K562 (cell line): ENCODE measurements around the gene GET3. TPM values are rescaled to one million over a fixed set of nuclear protein-coding genes. Genes with fewer than 3 reads are reported as not detected.

Experiments used
- BDP1 ChIP-seq: IDR thresholded peaks from 3 replicates; pipeline ENCODE4 v1.6.1; 2011; ENCODE audit not compliant: insufficient read length, insufficient read depth
- DIDO1 ChIP-seq: fragments of 450-650 bp; IDR thresholded peaks from 2 replicates; pipeline ENCODE4 v1.6.1; 2016; ENCODE audit warnings: low read depth, missing biosample characterization, missing genetic modification characterization
- ILF3 ChIP-seq: fragments of 450-650 bp; IDR thresholded peaks from 2 replicates; pipeline ENCODE4 v1.6.1; 2018; ENCODE audit warnings: antibody characterized with exemption, mild to moderate bottlenecking, moderate library complexity, borderline replicate concordance
- MCM2 ChIP-seq: fragments of 450-650 bp; IDR thresholded peaks from 2 replicates; pipeline ENCODE4 v1.6.1; 2017; ENCODE audit warnings: low read depth, mild to moderate bottlenecking
- RB1 ChIP-seq: fragments of 450-650 bp; IDR thresholded peaks from 2 replicates; pipeline ENCODE4 v1.6.1; 2017; ENCODE audit warnings: low read depth, mild to moderate bottlenecking
- RBM14 ChIP-seq: fragments of 200-400 bp; formaldehyde crosslinking; IDR thresholded peaks from 2 replicates; pipeline ENCODE4 v1.6.1; 2018; ENCODE audit warnings: low read depth, mild to moderate bottlenecking, low read length, moderate library complexity, borderline replicate concordance; ENCODE audit not compliant: insufficient read depth
- ZNF717 ChIP-seq: fragments of 250-450 bp; sonication (Bioruptor Pico); IDR thresholded peaks from 2 replicates; pipeline ENCODE4 v1.5.0; 2021
- polyA plus RNA-seq, 8 experiments: library from polyadenylated mRNA; depleted of rRNA in 4 of 8; stranded (reverse) in 5 of 8; unstranded in 3 of 8; fragments of >200 nt; fragmentation: Nextera tagmentation in 2 of 8; fragmentation: Illumina TruSeq in 1 of 8; extraction: Ambion mirVana in 2 of 8; extraction: Trizol in 1 of 8; gene quantifications; 2 replicates each; pipeline versions ENCODE4 v1.2.1 to v1.2.3, GENCODE V29; 2011 to 2014; ENCODE audit warnings: inconsistent platforms in 1 of 8, missing spikeins in 1 of 8
- total RNA-seq, 7 experiments: library from RNA; depleted of rRNA in 6 of 7; stranded (reverse); fragments of >200 nt in 6 of 7; fragmentation: Illumina TruSeq in 2 of 7; extraction: Trizol in 2 of 7; gene quantifications; 2 replicates each; pipeline versions ENCODE4 v1.2.1 to v1.2.3, GENCODE V29; 2011 to 2021; ENCODE audit warnings: low replicate concordance in 1 of 7
- TF ChIP-seq, protein P1 (sequence below): sonication (generic); formaldehyde crosslinking; IDR thresholded peaks from 2 replicates; pipeline ENCODE4 v1.8.1; 2023; ENCODE audit warnings: mild to moderate bottlenecking, missing genetic modification reagents
- TF ChIP-seq, protein P2 (sequence below), 2 experiments: fragments of 450-650 bp in 1 of 2; sonication (generic) in 1 of 2; formaldehyde crosslinking in 1 of 2; IDR thresholded peaks in 1 of 2; conservative IDR thresholded peaks in 1 of 2; 2 replicates each; pipeline versions ENCODE4 v1.6.1 to v1.8.1; 2016 to 2023; ENCODE audit warnings: mild to moderate bottlenecking in 2 of 2, moderate library complexity in 2 of 2, inconsistent platforms in 1 of 2, missing genetic modification reagents in 1 of 2
- TF ChIP-seq, protein P3 (sequence below), 2 experiments: fragments of 200-800 bp in 1 of 2; sonication (Bioruptor generic) in 1 of 2; sonication (generic) in 1 of 2; formaldehyde crosslinking in 1 of 2; IDR thresholded peaks in 1 of 2; conservative IDR thresholded peaks in 1 of 2; 2 replicates each; pipeline versions ENCODE4 v1.5.0 to v1.6.1; 2016 to 2020; ENCODE audit warnings: missing compliant biosample characterization in 1 of 2, missing genetic modification characterization in 1 of 2, missing genetic modification reagents in 1 of 2

The GET3 gene
- total and polyA plus RNA-seq, 9 of the 15 experiments (the other 6 are each of a cell fraction or from before 2014, with no cell fraction given), result 8.3 to 83.5 (median 51.8) TPM

DNA sequence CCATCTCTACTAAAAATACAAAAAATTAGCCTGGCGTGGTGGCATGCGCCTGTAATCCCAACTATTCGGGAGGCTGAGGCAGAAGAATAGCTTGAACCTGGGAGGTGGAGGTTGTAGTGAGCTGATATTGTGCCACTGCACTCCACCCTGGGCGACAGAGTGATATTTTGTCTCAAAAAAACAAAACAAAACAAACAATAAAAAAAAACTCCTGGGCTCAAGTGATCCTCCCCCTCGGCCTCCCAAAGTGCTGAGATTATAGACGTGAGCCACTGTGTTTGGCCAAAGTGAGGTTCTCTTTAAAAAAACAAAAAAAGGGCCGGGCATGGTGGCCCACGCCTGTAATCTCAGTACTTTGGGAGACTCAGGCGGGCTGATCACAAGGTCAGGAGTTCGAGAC is 50.2 kb downstream of the GET3 start (continued):
- TF ChIP-seq, protein P1, sequence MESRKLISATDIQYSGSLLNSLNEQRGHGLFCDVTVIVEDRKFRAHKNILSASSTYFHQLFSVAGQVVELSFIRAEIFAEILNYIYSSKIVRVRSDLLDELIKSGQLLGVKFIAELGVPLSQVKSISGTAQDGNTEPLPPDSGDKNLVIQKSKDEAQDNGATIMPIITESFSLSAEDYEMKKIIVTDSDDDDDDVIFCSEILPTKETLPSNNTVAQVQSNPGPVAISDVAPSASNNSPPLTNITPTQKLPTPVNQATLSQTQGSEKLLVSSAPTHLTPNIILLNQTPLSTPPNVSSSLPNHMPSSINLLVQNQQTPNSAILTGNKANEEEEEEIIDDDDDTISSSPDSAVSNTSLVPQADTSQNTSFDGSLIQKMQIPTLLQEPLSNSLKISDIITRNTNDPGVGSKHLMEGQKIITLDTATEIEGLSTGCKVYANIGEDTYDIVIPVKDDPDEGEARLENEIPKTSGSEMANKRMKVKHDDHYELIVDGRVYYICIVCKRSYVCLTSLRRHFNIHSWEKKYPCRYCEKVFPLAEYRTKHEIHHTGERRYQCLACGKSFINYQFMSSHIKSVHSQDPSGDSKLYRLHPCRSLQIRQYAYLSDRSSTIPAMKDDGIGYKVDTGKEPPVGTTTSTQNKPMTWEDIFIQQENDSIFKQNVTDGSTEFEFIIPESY (CRISPR knock-in tag), result no peak
- no peak for TF ChIP-seq MCM2
- TF ChIP-seq ILF3, result no peak
- TF ChIP-seq DIDO1, result no peak
- TF ChIP-seq BDP1, result no peak
- no peak for TF ChIP-seq ZNF717 (CRISPR knock-in tag)
- TF ChIP-seq, protein P2, sequence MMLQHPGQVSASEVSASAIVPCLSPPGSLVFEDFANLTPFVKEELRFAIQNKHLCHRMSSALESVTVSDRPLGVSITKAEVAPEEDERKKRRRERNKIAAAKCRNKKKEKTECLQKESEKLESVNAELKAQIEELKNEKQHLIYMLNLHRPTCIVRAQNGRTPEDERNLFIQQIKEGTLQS (IDR thresholded peaks at IDR 0.05), result no peak
- TF ChIP-seq, protein P2 (CRISPR knock-in tag; conservative IDR thresholded peaks at IDR 0.05), result no peak
- TF ChIP-seq, protein P3, sequence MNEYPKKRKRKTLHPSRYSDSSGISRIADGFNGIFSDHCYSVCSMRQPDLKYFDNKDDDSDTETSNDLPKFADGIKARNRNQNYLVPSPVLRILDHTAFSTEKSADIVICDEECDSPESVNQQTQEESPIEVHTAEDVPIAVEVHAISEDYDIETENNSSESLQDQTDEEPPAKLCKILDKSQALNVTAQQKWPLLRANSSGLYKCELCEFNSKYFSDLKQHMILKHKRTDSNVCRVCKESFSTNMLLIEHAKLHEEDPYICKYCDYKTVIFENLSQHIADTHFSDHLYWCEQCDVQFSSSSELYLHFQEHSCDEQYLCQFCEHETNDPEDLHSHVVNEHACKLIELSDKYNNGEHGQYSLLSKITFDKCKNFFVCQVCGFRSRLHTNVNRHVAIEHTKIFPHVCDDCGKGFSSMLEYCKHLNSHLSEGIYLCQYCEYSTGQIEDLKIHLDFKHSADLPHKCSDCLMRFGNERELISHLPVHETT (CRISPR knock-in tag; conservative IDR thresholded peaks at IDR 0.05 in 1 of 2, IDR thresholded peaks at IDR 0.05 in 1 of 2), result no peak
- TF ChIP-seq RBM14, result no peak
- TF ChIP-seq RB1, result no peak
